ENCODE data around the gene ATG7.
"Not testable (repeated sequence)": the region's sequence is repeated elsewhere in the genome, so short reads cannot be mapped to it uniquely, and the experiment has no call there.

The ATG7 gene

DNA sequence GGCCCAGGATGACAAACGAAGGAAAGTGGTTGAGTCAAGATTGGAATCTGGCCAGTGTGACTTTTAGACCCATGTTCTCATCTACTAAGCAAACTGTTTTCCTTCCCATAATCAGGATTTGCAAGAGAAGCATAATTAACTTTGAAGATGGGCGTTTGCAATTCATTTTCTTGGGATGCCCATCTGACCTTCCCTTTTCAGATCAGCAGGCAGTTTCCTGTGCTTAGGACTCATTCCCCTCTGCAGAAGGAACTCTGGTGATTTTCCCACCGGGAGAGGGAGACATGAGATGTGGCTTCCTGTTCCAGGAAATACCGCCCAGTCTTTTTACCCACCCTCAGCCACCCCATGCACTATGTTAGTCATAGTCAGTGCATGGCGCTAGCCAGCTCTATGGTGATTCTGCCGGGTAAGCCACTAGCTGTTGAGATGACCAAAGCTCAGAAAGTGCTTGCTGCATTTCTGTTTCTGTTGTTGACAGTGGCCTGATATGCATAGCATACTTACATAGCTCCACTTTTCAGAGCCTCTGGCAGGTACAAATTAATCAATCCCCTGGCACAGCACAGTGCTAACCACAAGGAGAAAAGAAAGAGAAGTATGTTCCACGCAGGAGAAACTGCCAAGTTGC lies 242.1 kb downstream of the ATG7 start:
- peak; percentile 61 for DNase-seq

DNA sequence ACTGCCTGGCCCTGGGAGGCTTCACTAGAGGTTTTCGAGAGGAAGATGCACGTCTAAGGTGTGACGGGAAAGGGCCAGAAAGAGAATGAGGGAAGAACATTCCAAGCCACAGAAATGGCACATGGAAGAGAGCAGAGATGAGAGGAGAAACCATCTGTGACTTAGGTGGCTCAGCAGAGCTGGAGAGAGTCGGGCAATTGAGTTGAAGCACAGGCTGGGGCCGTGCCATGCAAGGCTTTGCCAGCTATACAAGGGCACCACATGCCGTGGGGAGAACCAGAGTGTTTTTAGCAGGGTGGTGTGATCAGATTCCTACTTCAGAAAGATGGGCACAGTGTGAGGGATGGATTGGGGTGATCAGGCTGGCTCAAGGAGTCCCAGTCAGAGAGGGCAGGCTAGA lies 245.4 kb downstream of the ATG7 start:
- no peak for DNase-seq

DNA sequence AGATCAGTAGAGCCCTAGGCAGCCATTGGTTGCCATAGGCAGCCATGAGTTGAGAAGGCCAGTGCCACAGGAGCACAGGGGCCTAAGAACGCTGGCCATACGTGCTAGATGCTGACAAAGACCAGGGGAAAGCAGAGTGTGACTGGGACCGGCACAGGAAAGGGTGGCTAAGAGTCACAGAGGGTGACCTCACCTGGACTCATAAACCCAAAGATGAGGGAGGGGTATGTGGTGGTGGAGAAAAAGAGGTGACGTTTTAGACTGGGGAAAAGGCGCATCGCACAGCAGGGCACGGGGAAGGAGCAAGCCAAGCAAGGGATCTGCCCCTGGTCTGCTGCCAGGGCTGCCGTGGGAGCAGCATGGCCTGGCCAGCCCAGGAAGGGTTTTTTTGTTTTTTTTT lies 249.0 kb downstream of the ATG7 start:
- DNase-seq: no peak

DNA sequence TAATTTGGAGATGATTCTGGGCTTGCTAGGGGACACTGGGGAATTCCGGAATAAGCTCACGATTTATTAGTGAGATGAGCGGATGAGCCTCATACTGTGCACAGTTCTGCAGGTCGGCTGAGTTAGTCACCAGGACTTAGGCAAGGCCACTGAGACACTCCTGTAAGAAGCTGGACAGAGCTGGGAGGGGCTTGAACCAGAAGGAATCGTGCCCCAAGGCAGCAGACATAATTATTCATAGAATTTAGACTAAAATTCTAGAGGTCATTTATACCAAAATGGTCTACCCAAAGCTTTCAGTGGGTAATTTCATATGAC lies 250.2 kb downstream of the ATG7 start:
- DNase-seq: no peak

DNA sequence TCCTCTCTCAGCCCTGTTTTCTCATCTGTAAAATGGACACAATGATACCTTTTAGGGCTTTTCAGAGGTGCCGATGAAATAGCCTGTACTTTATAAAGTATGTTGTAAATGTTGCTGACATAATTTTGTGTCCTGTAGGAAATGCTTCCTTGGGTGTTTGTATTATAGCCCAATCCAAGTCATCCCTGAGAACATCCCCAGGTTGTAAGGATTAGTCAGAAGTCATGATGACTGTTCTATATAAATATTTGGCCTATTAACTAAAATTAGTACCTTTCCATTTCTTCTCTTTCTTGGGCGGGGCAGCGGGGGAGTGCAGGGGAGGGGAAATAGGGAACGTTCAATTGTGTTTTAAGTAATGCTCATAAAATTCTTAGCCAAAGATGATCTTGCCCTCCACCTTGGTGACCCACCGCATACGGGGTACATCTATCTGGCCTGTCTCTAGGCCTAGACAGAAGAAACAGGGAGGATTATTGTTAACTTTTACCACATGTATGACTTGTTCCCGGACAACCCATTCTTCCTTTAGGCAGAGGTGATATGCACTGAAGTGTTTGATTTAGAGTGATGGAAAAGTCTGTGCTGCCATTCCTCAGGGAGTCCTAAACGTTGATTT lies 250.9 kb downstream of the ATG7 start:
- no peak for DNase-seq

DNA sequence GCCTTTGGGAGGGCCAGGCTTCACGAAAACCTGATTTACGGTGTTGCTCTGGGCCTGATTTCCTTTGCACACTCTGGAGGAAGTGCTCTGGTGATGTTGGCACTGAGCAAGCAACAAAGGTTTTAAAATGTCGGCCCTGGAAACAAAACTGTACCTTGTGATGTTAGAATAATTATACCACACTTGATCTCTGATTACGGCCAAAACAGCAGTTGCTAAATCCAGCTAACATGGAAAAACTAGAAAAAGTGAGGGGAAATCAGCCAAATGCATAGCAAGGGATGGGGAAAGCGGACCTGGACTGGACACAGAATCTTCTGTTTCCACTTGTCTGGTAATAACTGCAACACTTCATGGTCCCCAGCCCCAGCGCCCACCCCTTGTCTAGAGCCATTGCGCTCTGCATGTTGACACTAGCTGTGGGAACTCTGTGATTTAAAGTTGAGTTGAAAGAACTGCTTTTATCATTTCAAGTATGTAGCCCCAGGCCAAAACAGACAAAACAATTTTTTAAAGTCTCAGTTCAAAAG lies 251.4 kb downstream of the ATG7 start:
- DNase-seq: no peak

DNA sequence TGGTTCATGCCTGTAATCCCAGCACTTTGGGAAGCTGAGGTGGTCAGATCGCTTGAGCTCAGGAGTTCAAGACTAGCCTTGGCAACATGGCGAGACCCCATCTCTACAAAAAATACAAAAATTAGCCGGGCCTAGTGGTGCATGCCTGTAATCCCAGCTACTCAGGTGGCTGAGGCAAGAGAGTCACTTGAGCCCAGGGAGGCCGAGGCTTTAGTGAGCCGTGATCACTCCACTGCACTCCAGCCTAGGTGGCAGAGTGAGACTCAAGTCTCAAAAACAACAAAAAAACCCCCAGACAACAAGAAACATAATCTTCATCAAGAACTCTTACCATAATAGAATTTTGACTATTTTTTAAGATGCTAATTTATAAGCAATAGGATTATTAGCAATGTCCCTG lies 253.9 kb downstream of the ATG7 start:
- DNase-seq: not testable (repeated sequence)

DNA sequence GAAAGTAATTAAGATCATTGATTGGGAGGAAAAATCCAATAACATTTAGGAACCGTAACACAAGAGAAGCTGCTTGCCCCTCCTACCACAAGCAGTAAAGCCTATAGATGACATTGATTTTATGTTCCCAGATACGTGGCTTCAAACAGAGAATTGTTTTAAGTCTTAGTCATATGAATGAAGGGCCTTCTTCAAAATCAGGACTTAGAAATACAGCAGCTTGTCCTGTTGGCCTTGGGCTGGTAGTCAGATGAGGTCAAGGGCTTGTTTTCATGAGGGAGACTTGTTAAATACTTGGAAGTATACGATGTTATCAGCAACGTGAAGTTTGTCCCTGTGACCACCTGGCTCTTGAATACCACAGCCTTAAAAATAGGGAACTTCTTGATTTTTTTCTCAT lies 257.1 kb downstream of the ATG7 start:
- DNase-seq: no peak

DNA sequence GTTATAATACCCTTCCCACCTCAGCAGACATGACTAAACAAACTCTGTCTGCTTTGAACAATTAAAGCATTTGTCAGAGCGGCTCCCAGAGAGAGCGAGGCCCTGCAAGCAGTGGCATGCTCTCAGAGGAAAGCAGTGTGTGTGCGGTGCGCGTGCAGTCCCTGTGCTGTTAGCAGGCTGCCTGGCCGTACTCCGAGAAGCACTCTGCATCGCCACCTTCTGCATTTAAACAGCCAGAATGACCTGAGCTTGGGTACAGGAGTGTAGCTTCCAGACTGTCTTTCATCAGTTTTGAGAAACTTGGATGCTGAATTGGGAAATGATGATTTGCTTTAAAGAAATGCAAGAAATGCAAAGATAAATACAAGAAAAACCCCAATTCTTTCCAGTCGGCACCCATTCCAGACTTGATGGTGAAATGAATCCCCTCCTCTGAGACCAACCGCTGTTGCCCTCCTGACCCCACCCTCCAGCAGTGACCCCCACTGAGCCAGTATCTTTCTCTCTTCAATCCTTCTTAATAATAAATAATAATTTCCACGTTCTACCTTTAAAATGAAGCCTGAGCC lies 258.0 kb downstream of the ATG7 start:
- no peak for DNase-seq

DNA sequence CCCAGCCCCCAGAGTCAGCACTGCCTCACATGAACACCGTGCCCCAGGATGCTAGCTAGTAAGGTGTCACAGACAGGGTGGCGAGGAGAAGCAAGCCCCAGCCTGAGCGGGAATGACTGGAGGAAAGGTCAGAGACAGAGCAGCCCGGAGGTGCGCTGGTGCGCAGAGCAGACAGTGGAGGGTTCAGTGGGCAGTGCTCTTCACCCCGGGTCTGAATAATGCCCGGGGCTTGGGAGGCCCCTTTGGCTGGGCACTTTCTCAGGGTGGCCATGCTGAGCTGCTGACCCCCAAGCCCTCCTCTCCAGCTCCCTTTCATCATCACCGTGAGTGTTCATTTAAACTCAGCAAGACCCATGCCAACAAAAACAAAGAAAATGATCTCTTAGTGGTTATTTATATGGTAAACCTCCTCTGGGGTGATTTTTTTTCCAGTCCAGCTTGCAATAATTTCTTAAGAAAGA lies 260.8 kb downstream of the ATG7 start:
- DNase-seq: no peak

DNA sequence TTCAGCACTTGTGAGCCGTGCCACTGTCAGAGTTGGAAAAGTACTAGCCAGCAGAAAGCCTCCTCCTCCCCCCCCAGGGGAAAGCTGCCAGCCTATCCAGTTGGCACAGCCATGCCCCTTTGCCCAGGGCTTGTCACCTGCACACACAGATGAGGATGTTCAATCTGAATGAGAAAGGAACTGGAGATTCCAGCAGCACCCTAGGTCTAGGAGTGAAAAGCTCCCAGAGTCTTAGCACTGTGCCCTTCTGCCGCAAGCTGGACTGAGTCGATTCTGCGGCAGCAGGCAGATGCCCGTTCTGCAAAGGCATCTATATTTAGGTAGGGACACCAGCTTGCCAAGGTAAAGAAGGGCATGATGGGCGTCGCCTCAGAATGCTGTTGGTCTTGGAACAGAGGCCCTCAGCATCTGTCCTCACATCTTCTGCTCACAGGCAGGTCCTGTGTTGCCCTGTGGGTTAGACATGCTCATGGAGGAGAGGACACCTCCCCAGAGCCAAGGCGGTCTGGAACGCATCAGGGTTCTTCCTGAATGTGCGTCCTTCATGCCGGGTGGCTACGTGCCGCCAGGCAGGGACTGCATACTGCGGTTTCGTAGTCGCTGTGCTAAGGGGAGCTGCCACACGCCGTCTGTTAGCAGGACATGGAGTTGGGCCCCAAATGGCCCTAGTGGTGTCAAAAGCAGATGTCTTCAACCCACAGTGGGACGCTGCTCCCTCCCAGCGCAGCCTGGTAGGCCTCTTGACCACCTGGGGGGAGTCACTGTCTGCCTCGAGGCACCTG lies 262.0 kb downstream of the ATG7 start:
- DNase-seq: no peak

DNA sequence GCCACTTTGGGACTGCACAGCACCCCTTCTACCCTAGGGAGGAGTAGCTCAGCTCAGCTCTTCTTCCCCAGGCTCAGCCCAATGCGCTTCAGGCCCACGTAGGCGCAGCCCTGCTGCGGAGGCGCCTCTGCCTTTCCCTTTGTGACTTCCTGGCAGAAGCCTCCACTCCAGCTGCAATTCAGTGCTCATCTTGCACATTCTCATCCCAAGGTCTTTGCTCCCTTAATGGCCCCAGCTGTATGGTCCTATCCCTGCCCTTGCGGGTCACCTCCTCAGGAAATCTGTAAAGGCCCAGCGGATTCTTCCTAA lies 262.6 kb downstream of the ATG7 start:
- no peak for DNase-seq

DNA sequence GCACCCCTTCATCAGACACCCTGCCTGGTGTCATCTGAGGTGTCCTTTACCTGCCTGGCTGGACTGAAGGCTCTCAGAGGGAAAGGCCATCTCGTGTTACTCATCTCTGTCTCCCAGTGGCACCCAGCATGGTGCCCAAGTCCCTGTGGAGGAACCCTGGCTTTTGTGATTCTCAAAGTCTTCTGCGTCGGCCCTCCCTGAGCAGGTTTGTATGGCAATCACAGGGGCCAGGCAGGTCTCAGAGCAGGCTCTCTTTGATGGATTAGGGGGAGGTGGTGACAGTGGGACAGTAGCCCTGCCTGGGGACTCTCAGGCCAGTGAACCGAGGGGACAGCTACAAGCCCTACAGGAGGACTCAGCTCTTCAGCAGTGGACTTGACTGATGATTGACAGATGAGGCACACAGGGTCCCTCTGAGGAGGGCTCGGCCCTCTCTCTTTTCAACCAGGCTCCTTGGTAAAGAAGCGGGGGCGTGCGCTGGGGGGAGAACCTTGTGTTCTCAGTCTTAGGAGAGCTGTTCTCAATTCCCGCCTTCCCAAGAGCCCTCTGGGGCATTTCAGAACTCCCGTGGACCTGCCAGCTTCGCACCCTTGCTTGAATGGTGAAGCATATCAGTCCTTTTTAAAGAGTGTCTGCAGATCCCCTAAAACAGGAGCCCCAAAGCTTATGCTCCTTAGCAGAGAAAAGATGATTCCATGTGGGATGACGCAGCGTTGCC lies 263.2 kb downstream of the ATG7 start:
- no peak for DNase-seq

DNA sequence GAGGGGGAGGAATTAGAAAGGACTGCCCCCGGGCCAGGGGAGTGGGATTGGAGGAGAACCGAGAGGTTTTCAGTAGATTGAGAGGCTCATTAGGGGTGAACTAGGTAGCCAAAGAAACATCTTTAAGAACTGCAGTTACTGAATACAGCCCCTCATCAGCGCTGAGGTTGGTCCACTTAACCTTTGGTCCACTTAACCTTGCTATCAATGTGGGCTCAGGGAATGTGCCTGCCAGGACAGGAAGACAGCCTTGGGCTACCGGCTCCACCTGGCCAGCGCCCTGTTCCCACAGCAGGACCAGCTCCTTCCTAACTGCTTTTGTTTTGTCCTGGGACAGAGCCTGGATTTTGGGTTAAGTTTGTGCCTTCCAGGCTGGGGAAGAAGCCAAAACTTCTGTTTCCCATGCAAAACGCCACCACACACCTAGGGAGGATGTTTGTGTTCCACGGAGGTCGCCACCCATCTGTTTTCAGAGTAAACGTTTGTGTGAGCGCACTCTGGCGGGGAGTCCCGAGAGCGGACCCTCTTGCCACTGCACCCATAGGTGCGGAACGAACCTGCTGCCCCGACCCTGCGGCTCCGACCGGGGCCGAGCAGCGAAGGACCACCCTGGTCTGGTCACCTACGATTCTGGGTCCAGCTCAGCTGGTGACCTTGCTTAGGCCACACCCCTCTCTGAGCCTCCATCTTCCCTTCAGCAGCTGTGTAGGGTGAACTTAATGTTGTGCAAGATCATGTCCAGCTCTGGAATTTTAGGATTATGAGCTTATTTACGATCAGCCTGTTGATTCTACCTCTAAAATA lies 264.1 kb downstream of the ATG7 start:
- DNase-seq: no peak

DNA sequence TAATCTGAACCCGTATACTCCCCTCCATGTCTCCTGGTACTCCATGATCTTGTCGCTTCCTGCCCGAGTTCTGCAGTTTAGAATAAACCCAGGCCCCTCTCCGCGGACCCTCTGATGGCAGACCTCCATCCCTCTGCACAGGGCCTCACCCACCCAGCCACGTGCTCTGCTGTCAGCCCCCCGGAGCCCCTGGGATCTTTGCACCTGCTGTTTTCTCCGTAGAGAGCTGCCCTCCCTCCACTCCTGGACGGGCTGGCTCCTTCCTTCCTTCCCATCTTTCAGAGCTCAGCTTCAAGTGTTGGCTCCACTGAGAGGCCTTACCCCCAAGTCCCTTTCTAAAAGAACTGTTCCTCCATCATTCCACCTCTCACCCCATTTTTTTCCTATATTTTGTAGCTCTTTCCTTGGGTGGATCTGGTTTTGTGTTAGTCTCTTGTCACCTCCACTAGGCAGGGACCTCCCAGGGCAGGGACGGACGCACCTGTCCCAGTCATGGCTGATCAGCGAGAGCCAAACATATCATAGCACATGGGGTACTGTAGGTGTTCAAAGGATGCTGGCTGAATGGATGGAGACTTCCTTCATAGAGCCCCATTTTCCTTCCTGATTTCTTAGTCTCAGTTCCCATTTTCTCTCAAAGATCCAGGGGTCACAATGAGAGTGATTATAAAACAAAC lies 264.9 kb downstream of the ATG7 start:
- DNase-seq: no peak

DNA sequence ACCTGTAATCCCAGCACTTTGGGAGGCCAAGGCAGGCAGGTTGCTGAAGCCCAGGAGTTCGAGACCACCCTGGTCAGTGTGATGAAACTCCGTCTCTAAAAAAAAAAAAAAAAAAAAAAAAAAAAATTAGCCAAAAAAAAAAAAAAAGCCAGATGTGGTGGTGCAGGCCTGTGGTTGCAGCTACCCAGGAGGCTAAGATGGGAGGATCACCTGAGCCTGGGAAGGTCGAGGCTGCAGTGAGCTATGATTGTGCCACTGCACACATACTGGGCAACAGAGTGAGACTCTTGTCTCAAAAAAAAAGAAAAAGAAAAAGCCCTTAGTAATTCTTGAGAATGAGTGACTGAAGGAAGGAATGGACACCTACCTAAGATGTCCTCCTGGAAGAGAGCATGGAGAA lies 266.4 kb downstream of the ATG7 start:
- DNase-seq: no peak

DNA sequence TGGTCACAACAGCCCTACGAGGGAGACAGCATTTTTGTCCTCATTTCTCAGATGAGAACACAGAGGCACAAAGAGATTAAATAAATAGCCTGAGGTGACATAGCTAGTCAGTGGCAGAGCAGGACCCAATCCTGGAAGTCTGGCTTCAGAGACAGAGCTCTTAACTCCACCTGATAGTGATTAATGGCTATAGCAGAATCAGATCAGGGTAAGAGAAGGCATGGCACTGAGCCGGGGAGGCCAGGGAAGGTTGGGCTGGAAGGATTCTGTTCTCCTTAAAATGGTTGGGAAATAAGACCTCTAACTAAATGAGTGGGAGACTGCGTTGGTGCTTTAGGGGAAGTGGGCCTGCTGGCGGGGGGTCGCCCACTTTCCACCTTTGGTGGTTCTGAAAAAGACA lies 267.0 kb downstream of the ATG7 start:
- no peak for DNase-seq

DNA sequence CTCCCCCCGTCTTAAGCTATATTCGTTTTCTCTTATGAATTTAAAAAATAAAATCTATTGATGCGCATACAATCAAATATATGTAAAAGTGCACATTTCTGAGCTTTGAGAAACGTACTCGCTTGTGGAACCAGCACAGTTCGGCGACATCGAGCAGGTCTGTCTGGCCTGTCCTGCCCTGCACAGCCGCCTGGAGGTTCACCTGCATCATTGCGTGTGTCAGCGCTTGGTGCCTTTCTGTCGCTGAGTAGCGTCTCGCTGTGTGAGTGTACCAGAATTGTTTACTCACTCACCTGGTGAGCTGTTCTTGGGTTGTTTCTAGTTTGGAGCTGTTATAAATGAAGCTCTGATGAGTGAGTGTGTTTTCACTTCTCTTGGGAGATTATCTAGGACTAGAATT lies 267.5 kb downstream of the ATG7 start:
- no peak for DNase-seq

DNA sequence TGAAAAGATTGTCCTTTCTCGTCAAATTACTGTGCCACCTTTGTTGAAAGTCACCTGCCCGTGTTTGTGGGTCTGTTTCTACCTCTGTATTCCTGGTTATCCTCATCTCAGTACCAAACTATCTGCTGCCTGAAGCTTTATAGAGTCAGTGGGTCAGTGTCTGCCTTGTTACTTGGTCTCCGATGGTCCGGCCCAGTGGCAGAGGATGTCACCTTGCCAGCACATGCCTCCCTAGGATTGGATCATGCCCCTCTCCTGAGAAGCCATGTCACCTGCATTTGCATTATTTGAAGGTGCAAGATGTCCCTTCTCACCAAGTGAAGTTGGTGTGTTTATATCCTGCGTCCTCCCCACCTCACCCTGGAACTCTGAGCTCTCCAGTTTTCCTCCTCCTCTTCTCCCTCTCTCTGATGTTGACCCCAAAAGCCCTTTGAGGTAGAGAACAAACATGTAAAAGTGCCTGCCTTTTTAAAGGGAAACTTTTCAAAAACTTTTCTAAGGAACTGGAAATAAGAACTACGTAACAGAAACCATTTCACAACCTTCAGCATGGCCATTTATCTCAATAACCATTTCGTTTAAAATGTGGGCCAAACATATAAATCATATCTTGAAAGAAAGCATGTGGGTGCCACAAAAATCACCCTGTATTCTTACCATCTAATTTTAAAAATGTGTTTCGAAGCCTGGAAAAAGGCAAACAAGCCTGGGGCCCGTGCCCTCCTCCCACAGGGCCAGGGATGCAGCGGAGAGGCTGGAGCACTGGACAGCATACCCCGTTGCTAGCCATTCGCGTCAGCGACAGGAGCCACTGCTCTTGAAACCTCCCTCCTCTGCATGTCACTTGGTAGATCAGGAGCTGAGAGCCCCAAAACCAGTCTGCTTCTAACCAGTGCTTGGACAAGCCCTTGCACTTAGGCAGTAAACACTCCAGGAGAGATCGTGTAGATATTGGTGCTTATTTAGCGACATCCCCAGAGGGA lies 269.4 kb downstream of the ATG7 start:
- no peak for DNase-seq

DNA sequence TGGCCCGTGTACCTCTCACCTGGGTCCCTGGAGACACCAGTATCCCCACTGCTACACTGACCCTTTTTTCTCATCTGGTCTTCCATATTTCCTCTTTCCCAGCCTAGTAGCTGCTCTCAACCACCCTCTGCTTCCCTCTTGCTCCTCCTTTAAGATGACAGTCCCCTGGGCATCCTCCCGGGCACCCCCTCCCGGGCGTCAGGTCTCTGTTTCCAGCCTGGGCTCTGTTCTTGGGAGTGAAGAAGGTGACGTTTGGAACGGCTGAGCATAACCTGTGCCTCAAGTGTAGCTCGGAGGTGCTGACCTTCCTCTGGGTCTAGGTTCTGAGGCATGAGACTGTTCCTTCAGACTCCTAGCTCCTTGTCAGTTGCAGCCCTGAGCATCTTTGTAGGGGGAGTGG lies 270.4 kb downstream of the ATG7 start:
- no peak for DNase-seq

Measured in hematopoietic multipotent progenitor cell treated with erythropoietin and hydrocortisone succinate and interleukin-3 and kit ligand, for 4 days (in vitro differentiated cells).